HepG2 (cell line): ENCODE results near the gene STAT5A. TPM values are rescaled to one million over a fixed set of nuclear protein-coding genes. Genes with fewer than 3 reads are reported as not detected.

Experiments used
- AKAP8 ChIP-seq: sonication (generic); formaldehyde crosslinking; IDR thresholded peaks from 2 replicates; pipeline ENCODE4 v1.5.1; 2020; ENCODE audit warnings: mild to moderate bottlenecking, missing genetic modification reagents
- ARID4A ChIP-seq: sonication (generic); formaldehyde crosslinking; IDR thresholded peaks from 2 replicates; pipeline ENCODE4 v1.5.0; 2020; ENCODE audit warnings: mild to moderate bottlenecking, missing genetic modification reagents, borderline replicate concordance
- BHLHE40 ChIP-seq: IDR thresholded peaks from 2 replicates; pipeline ENCODE4 v1.6.1; 2011; ENCODE audit warnings: low read length, improper control_type of control experiment
- CCAR2 ChIP-seq: fragments of 200-400 bp; formaldehyde crosslinking; optimal IDR thresholded peaks from 2 replicates; pipeline ENCODE3; 2018; ENCODE audit warnings: low read depth, mild to moderate bottlenecking, low read length, moderate library complexity
- CHD2 ChIP-seq: IDR thresholded peaks from 2 replicates; pipeline ENCODE4 v1.6.1; 2011; ENCODE audit warnings: low read depth, low read length, improper control_type of control experiment
- DR1 ChIP-seq: sonication (generic); formaldehyde crosslinking; IDR thresholded peaks from 2 replicates; pipeline ENCODE4 v1.8.0; 2021; ENCODE audit warnings: mild to moderate bottlenecking, missing genetic modification reagents, inconsistent platforms
- FOSL2 ChIP-seq: sonication (generic); formaldehyde crosslinking; IDR thresholded peaks from 2 replicates; pipeline ENCODE4 v1.4.0; 2020; ENCODE audit warnings: missing genetic modification reagents
- HES4 ChIP-seq: sonication (generic); formaldehyde crosslinking; IDR thresholded peaks from 2 replicates; pipeline ENCODE4 v1.9.0; 2021; ENCODE audit warnings: mild to moderate bottlenecking, missing genetic modification reagents, borderline replicate concordance
- MLX ChIP-seq: IDR thresholded peaks from 2 replicates; pipeline ENCODE4 v1.6.1; 2016
- MXD1 ChIP-seq: sonication (generic); formaldehyde crosslinking; IDR thresholded peaks from 2 replicates; pipeline ENCODE4 v1.4.0; 2020; ENCODE audit warnings: mild to moderate bottlenecking, missing genetic modification reagents
- NFKB2 ChIP-seq: sonication (generic); formaldehyde crosslinking; IDR thresholded peaks from 2 replicates; pipeline ENCODE4 v1.4.0; 2020; ENCODE audit warnings: missing genetic modification reagents, borderline replicate concordance
- NRL ChIP-seq: sonication (generic); formaldehyde crosslinking; IDR thresholded peaks from 2 replicates; pipeline ENCODE4 v1.5.0; 2020; ENCODE audit warnings: missing genetic modification reagents, mild to moderate bottlenecking, moderate library complexity, borderline replicate concordance
- RARA ChIP-seq: IDR thresholded peaks from 2 replicates; pipeline ENCODE4 v1.6.1; 2016; ENCODE audit warnings: missing genetic modification reagents, missing compliant biosample characterization
- RXRA ChIP-seq: sonication (generic); formaldehyde crosslinking; IDR thresholded peaks from 2 replicates; pipeline ENCODE4 v1.5.1; 2020; ENCODE audit warnings: missing genetic modification reagents
- TSC22D2 ChIP-seq: sonication (generic); formaldehyde crosslinking; IDR thresholded peaks from 2 replicates; pipeline ENCODE4 v1.5.1; 2020; ENCODE audit warnings: missing genetic modification reagents, mild to moderate bottlenecking, borderline replicate concordance
- ZBTB38 ChIP-seq: sonication (generic); formaldehyde crosslinking; IDR thresholded peaks from 2 replicates; pipeline ENCODE4 v1.5.1; 2020; ENCODE audit warnings: mild to moderate bottlenecking, missing genetic modification reagents
- ZNF234 ChIP-seq: sonication (generic); formaldehyde crosslinking; conservative IDR thresholded peaks from 2 replicates; pipeline ENCODE4 v1.5.1; 2020; ENCODE audit warnings: mild to moderate bottlenecking, missing genetic modification reagents
- ZNF326 ChIP-seq: sonication (generic); formaldehyde crosslinking; IDR thresholded peaks from 2 replicates; pipeline ENCODE4 v1.4.0; 2020; ENCODE audit warnings: missing genetic modification reagents, borderline replicate concordance
- ZNF687 ChIP-seq: sonication (generic); formaldehyde crosslinking; IDR thresholded peaks from 2 replicates; pipeline ENCODE4 v1.5.1; 2020; ENCODE audit warnings: mild to moderate bottlenecking, missing genetic modification reagents, moderate library complexity
- ZNF775 ChIP-seq: sonication (generic); formaldehyde crosslinking; IDR thresholded peaks from 2 replicates; pipeline ENCODE4 v1.4.0; 2020; ENCODE audit warnings: missing genetic modification reagents, mild to moderate bottlenecking, moderate library complexity, borderline replicate concordance
- ZNF792 ChIP-seq: IDR thresholded peaks from 2 replicates; pipeline ENCODE4 v1.6.1; 2016
- polyA plus RNA-seq, 8 experiments: library from polyadenylated mRNA; depleted of rRNA in 3 of 8; stranded (reverse) in 7 of 8; unstranded in 1 of 8; fragments of >200 nt; fragmentation: Illumina TruSeq in 4 of 8; extraction: Trizol in 4 of 8; gene quantifications; 2 replicates each; pipeline versions ENCODE4 v1.2.1 to v1.2.3, GENCODE V29; 2011 to 2016; ENCODE audit warnings: low read depth in 4 of 8, missing spikeins in 1 of 8, mixed read lengths in 1 of 8; ENCODE audit not compliant: insufficient read depth in 1 of 8
- total RNA-seq, 5 experiments: library from RNA; depleted of rRNA; stranded (reverse); fragments of >200 nt; fragmentation: Illumina TruSeq; extraction: Trizol; gene quantifications; 2 replicates each; pipeline ENCODE4 v1.2.3, GENCODE V29; 2016; ENCODE audit warnings: low read depth in 1 of 5

Gene STAT5A
- total and polyA plus RNA-seq, 2 of the 13 experiments (the other 11 are each of a cell fraction or from before 2014, with no cell fraction given), result 1.4 to 4.1 TPM

- no peak for TF ChIP-seq RXRA
- no peak for TF ChIP-seq BHLHE40
- TF ChIP-seq AKAP8 (CRISPR knock-in tag), result no peak
- TF ChIP-seq NRL (CRISPR knock-in tag), result no peak
- TF ChIP-seq NFKB2 (CRISPR knock-in tag), result no peak
- TF ChIP-seq CCAR2, result no peak
- TF ChIP-seq TSC22D2 (CRISPR knock-in tag), result no peak
- TF ChIP-seq DR1 (CRISPR knock-in tag), result no peak
- TF ChIP-seq HES4 (CRISPR knock-in tag), result no peak
- 0 out of 2 replicates have a peak, but pooled peaks have one; percentile 39 for TF ChIP-seq ZBTB38
- TF ChIP-seq FOSL2, result no peak
- TF ChIP-seq ZNF234 (CRISPR knock-in tag), result no peak
- no peak for TF ChIP-seq MLX (CRISPR knock-in tag)
- no peak for TF ChIP-seq MXD1 (CRISPR knock-in tag)
- no peak for TF ChIP-seq CHD2
- TF ChIP-seq ZNF775, result no peak
- peak; percentile 23; the same call in 1 of the 2 replicates for TF ChIP-seq RARA (CRISPR knock-in tag)
- TF ChIP-seq ZNF687 (CRISPR knock-in tag), result peak; percentile 32; the same call in 1 of the 2 replicates
- TF ChIP-seq ZNF792 (CRISPR knock-in tag), result no peak
- TF ChIP-seq ARID4A (CRISPR knock-in tag), result peak; percentile 36; the same call in 1 of the 2 replicates
- no peak for TF ChIP-seq ZNF326
Measured at GRCh38 chr17:42315402-42316156, 27.3 kb downstream of the STAT5A start (continued).
